HepG2 (cell line): Measurements from ENCODE around the gene EIF3A. TPM values are rescaled to one million over a fixed set of nuclear protein-coding genes. Genes with fewer than 3 reads are reported as not detected.

ENCODE experiments used
- ARID2 ChIP-seq: sonication (generic); formaldehyde crosslinking; IDR thresholded peaks from 2 replicates; pipeline ENCODE4 v1.8.1; 2022; ENCODE audit warnings: mild to moderate bottlenecking, missing genetic modification reagents, borderline replicate concordance
- HOMEZ ChIP-seq: IDR thresholded peaks from 2 replicates; pipeline ENCODE4 v1.6.1; 2016; ENCODE audit warnings: low read depth
- HOXA7 ChIP-seq: sonication (generic); formaldehyde crosslinking; IDR thresholded peaks from 2 replicates; pipeline ENCODE4 v1.8.1; 2022; ENCODE audit warnings: mild to moderate bottlenecking, missing genetic modification reagents, moderate library complexity
- JUNB ChIP-seq: sonication (generic); formaldehyde crosslinking; IDR thresholded peaks from 2 replicates; pipeline ENCODE4 v1.8.0; 2022; ENCODE audit warnings: missing genetic modification reagents, mild to moderate bottlenecking, borderline replicate concordance
- MED13 ChIP-seq: sonication (generic); formaldehyde crosslinking; IDR thresholded peaks from 2 replicates; pipeline ENCODE4 v1.5.0; 2020; ENCODE audit warnings: missing genetic modification reagents
- NFYB ChIP-seq: sonication (generic); formaldehyde crosslinking; IDR thresholded peaks from 2 replicates; pipeline ENCODE4 v1.4.0; 2020; ENCODE audit warnings: missing genetic modification reagents
- RAD21 ChIP-seq: fragments of 450-650 bp; formaldehyde crosslinking; IDR thresholded peaks from 2 replicates; pipeline ENCODE4 v1.5.0; 2020; ENCODE audit warnings: mild to moderate bottlenecking
- SKIL ChIP-seq: sonication (generic); formaldehyde crosslinking; IDR thresholded peaks from 2 replicates; pipeline ENCODE4 v1.8.0; 2022; ENCODE audit warnings: missing genetic modification reagents, mild to moderate bottlenecking, moderate library complexity, borderline replicate concordance
- SMAD9 ChIP-seq: sonication (generic); formaldehyde crosslinking; IDR thresholded peaks from 2 replicates; pipeline ENCODE4 v1.5.1; 2020; ENCODE audit warnings: mild to moderate bottlenecking, missing genetic modification reagents
- SOX6 ChIP-seq, 2 experiments: fragments of 450-650 bp in 1 of 2; sonication (generic) in 1 of 2; formaldehyde crosslinking in 1 of 2; IDR thresholded peaks; 2 replicates each; pipeline versions ENCODE4 v1.4.0 to v1.6.1; 2017 to 2020; ENCODE audit warnings: antibody characterized with exemption in 1 of 2, mild to moderate bottlenecking in 1 of 2, missing genetic modification reagents in 1 of 2
- XRCC5 ChIP-seq: fragments of 200-400 bp; formaldehyde crosslinking; optimal IDR thresholded peaks from 2 replicates; pipeline ENCODE3; 2017; ENCODE audit warnings: mild to moderate bottlenecking, low read length
- ZBTB39 ChIP-seq: sonication (generic); formaldehyde crosslinking; IDR thresholded peaks from 2 replicates; pipeline ENCODE4 v1.5.0; 2020; ENCODE audit warnings: missing genetic modification reagents
- ZBTB7A ChIP-seq: sonication (generic); formaldehyde crosslinking; IDR thresholded peaks from 2 replicates; pipeline ENCODE4 v1.8.0; 2022; ENCODE audit warnings: mild to moderate bottlenecking, missing genetic modification reagents
- ZNF3 ChIP-seq: IDR thresholded peaks from 2 replicates; pipeline ENCODE4 v1.7.0; 2017; ENCODE audit warnings: inconsistent platforms
- ZNF337 ChIP-seq: sonication (generic); formaldehyde crosslinking; IDR thresholded peaks from 2 replicates; pipeline ENCODE4 v1.5.1; 2020; ENCODE audit warnings: missing genetic modification reagents, low read depth, mild to moderate bottlenecking, borderline replicate concordance
- ZNF773 ChIP-seq: sonication (generic); formaldehyde crosslinking; IDR thresholded peaks from 2 replicates; pipeline ENCODE4 v1.4.0; 2020; ENCODE audit warnings: missing genetic modification reagents, borderline replicate concordance
- ZNF879 ChIP-seq: sonication (generic); formaldehyde crosslinking; IDR thresholded peaks from 2 replicates; pipeline ENCODE4 v1.8.1; 2023; ENCODE audit warnings: missing genetic modification reagents
- ZSCAN12 ChIP-seq: sonication (generic); formaldehyde crosslinking; IDR thresholded peaks from 2 replicates; pipeline ENCODE4 v1.9.0; 2021; ENCODE audit warnings: mild to moderate bottlenecking, missing genetic modification reagents
- ZSCAN25 ChIP-seq: sonication (generic); formaldehyde crosslinking; IDR thresholded peaks from 2 replicates; pipeline ENCODE4 v1.8.0; 2022; ENCODE audit warnings: mild to moderate bottlenecking, missing genetic modification reagents
- ZUFSP ChIP-seq: sonication (generic); formaldehyde crosslinking; IDR thresholded peaks from 2 replicates; pipeline ENCODE4 v1.9.0; 2021; ENCODE audit warnings: missing genetic modification reagents, mild to moderate bottlenecking, borderline replicate concordance
- polyA plus RNA-seq, 8 experiments: library from polyadenylated mRNA; depleted of rRNA in 3 of 8; stranded (reverse) in 7 of 8; unstranded in 1 of 8; fragments of >200 nt; fragmentation: Illumina TruSeq in 4 of 8; extraction: Trizol in 4 of 8; gene quantifications; 2 replicates each; pipeline versions ENCODE4 v1.2.1 to v1.2.3, GENCODE V29; 2011 to 2016; ENCODE audit warnings: low read depth in 4 of 8, missing spikeins in 1 of 8, mixed read lengths in 1 of 8; ENCODE audit not compliant: insufficient read depth in 1 of 8
- total RNA-seq, 5 experiments: library from RNA; depleted of rRNA; stranded (reverse); fragments of >200 nt; fragmentation: Illumina TruSeq; extraction: Trizol; gene quantifications; 2 replicates each; pipeline ENCODE4 v1.2.3, GENCODE V29; 2016; ENCODE audit warnings: low read depth in 1 of 5

Gene EIF3A
- total and polyA plus RNA-seq, 2 of the 13 experiments (the other 11 are each of a cell fraction or from before 2014, with no cell fraction given): 25.6 to 117 TPM

GRCh38 chr10:119113751-119114732, 33.4 kb upstream of the EIF3A start (continued):
- TF ChIP-seq HOMEZ (CRISPR knock-in tag) (peak; percentile 69; the same call in 1 of the 2 replicates), SOX6 (IDR thresholded peaks at IDR 0.05) (no peak), SOX6 (CRISPR knock-in tag; IDR thresholded peaks at IDR 0.05) (peak; percentile 93), ZBTB39 (CRISPR knock-in tag) (no peak), ZBTB7A (CRISPR knock-in tag) (no peak), XRCC5 (no peak), ZNF879 (CRISPR knock-in tag) (no peak), MED13 (CRISPR knock-in tag) (no peak), ZNF337 (CRISPR knock-in tag) (no peak), ZNF3 (CRISPR knock-in tag) (peak; percentile 62; the same call in 1 of the 2 replicates), ZSCAN12 (no peak), ZUFSP (CRISPR knock-in tag) (no peak), ARID2 (CRISPR knock-in tag) (no peak), JUNB (CRISPR knock-in tag) (peak; percentile 78; the same call in 1 of the 2 replicates), SMAD9 (CRISPR knock-in tag) (no peak), ZNF773 (CRISPR knock-in tag) (no peak), ZSCAN25 (no peak), SKIL (CRISPR knock-in tag) (peak; percentile 54; the same call in 1 of the 2 replicates), NFYB (CRISPR knock-in tag) (no peak), RAD21 (peak; percentile 16; the same call in 1 of the 2 replicates), HOXA7 (CRISPR knock-in tag) (no peak)
